Coronary artery (tissue), 2 donors: Measurements from ENCODE around the gene HSPA12B.
A peak's percentile ranks its signal among the peaks of the same experiment; 100 is the strongest.

Experiments used
- DNase-seq: peaks from one replicate; pipeline ENCODE4 v3.0.0-alpha.2; 2017; ENCODE audit warnings: low spot score
- H3K27ac ChIP-seq, 2 donors: fragments of 200-600 bp; sonication (generic); one replicate each; pipeline ENCODE4 v1.5.1; 2016 to 2019
- H3K4me3 ChIP-seq: fragments of 200-600 bp; sonication (generic); 2 replicates; pipeline ENCODE4 v1.5.1; 2016; ENCODE audit warnings: mild to moderate bottlenecking, moderate library complexity
- TF ChIP-seq, protein P1 (sequence below): fragments of 200-600 bp; sonication (generic); IDR thresholded peaks from one replicate; pipeline ENCODE4 v1.5.1; 2019; ENCODE audit warnings: antibody characterized with exemption

HSPA12B gene

DNA sequence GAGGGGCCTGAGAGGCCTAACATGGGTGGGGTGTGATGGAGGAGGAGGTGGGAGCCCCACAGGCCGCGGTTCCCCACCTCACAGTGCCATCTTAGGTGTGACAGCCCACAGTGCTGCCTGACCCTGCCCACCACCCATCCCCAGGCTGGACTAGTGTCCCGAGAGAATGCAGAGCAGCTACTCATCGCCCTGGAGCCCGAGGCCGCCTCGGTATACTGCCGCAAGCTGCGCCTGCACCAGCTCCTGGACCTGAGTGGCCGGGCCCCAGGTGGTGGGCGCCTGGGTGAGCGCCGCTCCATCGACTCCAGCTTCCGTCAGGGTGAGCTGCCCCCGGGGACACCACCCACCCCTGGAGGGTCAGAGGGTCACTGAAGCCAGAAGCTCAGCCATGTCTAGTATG is 15.6 kb downstream of the HSPA12B start:
- Histone ChIP-seq H3K27ac (no peak overlapping the region), H3K4me3 (no peak overlapping the region)
- TF ChIP-seq, protein P1, sequence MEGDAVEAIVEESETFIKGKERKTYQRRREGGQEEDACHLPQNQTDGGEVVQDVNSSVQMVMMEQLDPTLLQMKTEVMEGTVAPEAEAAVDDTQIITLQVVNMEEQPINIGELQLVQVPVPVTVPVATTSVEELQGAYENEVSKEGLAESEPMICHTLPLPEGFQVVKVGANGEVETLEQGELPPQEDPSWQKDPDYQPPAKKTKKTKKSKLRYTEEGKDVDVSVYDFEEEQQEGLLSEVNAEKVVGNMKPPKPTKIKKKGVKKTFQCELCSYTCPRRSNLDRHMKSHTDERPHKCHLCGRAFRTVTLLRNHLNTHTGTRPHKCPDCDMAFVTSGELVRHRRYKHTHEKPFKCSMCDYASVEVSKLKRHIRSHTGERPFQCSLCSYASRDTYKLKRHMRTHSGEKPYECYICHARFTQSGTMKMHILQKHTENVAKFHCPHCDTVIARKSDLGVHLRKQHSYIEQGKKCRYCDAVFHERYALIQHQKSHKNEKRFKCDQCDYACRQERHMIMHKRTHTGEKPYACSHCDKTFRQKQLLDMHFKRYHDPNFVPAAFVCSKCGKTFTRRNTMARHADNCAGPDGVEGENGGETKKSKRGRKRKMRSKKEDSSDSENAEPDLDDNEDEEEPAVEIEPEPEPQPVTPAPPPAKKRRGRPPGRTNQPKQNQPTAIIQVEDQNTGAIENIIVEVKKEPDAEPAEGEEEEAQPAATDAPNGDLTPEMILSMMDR: no peak
- DNase-seq: no peak

- no peak overlapping the region for H3K4me3 ChIP-seq
- TF ChIP-seq, protein P1: no peak
- H3K27ac ChIP-seq: no peak overlapping the region
- no peak for DNase-seq
These were observed 16.7 kb downstream of the HSPA12B start for GRCh38 chr20:3749087-3749688.

GRCh38 chr20:3749689-3750531 is 17.4 kb downstream of the HSPA12B start:
- Histone ChIP-seq H3K4me3 (peak overlapping the region; percentile 47), H3K27ac (no peak overlapping the region)
- DNase-seq: no peak
- TF ChIP-seq, protein P1: peak; percentile 48

GRCh38 chr20:3751305-3751674 is 18.8 kb downstream of the HSPA12B start:
- no peak for DNase-seq
- TF ChIP-seq, protein P1: no peak
- peak overlapping the region; percentile 74 for H3K4me3 ChIP-seq

DNA sequence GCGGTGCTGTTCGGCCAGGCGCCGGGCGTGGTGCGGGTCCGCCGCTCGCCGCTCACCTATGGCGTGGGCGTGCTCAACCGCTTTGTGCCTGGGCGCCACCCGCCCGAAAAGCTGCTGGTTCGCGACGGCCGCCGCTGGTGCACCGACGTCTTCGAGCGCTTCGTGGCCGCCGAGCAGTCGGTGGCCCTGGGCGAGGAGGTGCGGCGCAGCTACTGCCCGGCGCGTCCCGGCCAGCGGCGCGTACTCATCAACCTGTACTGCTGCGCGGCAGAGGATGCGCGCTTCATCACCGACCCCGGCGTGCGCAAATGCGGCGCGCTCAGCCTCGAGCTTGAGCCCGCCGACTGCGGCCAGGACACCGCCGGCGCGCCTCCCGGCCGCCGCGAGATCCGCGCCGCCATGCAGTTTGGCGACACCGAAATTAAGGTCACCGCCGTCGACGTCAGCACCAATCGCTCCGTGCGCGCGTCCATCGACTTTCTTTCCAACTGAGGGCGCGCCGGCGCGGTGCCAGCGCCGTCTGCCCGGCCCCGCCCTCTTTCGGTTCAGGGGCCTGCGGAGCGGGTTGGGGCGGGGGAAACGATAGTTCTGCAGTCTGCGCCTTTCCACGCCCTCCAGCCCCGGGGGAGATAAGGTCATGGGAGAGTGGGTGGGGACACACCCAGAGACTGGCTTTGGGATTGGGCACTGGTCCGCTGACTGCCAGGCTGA is 19.3 kb downstream of the HSPA12B start:
- TF ChIP-seq, protein P1: no peak
- peak overlapping the region; percentile 74 for H3K4me3 ChIP-seq
- no peak for DNase-seq
- peak overlapping the region in 1 of 2 donors; percentile 40 for H3K27ac ChIP-seq

More at GRCh38 chr20:3751305-3751674, 18.8 kb downstream of the HSPA12B start:
- no peak overlapping the region for H3K27ac ChIP-seq

DNA sequence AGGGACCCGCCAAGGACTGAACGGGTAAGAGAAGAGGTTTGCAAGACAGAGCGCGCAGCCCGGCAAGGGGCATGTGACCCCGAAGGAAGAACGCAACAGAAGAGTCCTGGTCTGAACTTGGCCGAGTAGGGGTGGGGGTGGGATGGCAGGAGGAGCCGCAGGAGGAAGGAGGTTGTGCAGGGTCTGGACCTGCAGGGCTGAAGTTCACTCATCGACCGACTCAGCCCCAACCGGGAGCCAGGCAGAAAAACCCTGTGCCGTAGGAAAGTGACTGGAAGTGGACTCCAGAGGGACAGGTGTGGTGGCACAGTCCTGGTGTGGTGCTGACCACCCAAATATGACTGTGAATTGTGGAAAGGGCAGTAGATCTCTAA is 19.9 kb downstream of the HSPA12B start:
- peak overlapping the region; percentile 74 for H3K4me3 ChIP-seq
- H3K27ac ChIP-seq: peak overlapping the region in 1 of 2 donors; percentile 40
- TF ChIP-seq, protein P1: no peak
- no peak for DNase-seq
